ENCODE results near the gene GATA2.

Gene GATA2

GRCh38 chr3:128432301-128432970 is 60.6 kb downstream of the GATA2 start:
- DNase-seq: no peak

GRCh38 chr3:128431803-128432300 is 61.1 kb downstream of the GATA2 start:
- no peak for DNase-seq

GRCh38 chr3:128430731-128431130 is 62.3 kb downstream of the GATA2 start:
- no peak for DNase-seq

- DNase-seq: no peak
Observed at GRCh38 chr3:128430301-128430700, 62.7 kb downstream of the GATA2 start.

- no peak for DNase-seq
Observed at GRCh38 chr3:128429751-128430150, 63.2 kb downstream of the GATA2 start.
